ENCODE results near the gene GCAT. TPM values are rescaled to one million over a fixed set of nuclear protein-coding genes. Genes with fewer than 3 reads are reported as not detected.

Gene GCAT
- total RNA-seq, 1 experiment from 2014 or later: 24.8 TPM

- POLR2A ChIA-PET: no interaction called here
- BruUV-seq (replicated peaks): no TSS peak
- intact Hi-C loops (cut with micrococcal nuclease; ENCODE audit: unreplicated experiment): no loop called here
- H3K4me1 Mint-ChIP-seq (ENCODE audit: low read depth, unreplicated experiment): peaks cover 12% of the 10 kb centered on the region
- H3K27ac Mint-ChIP-seq (ENCODE audit: unreplicated experiment): no peak overlapping the region
- H3K4me3 Mint-ChIP-seq (ENCODE audit: unreplicated experiment): no peak overlapping the region
- CTCF ChIA-PET: interaction anchor here (0.7 kb wide), 1 partner anchor 48 kb away, joined by 5 read pairs; no protein-coding TSS in a partner anchor
- Histone ChIP-seq H3K9me3 (no peaks in the 10 kb centered on the region), H3K4me3 (ENCODE audit: low read depth, low read length) (no peak overlapping the region), H3K4me1 (no peaks in the 10 kb centered on the region), H3K27me3 (replicated peaks; ENCODE audit: control insufficient read depth, insufficient read depth, low read length) (no peaks in the 10 kb centered on the region), H3K36me3 (ENCODE audit: control insufficient read depth, insufficient read depth, low read length) (peaks cover 5% of the 10 kb centered on the region)
- no peaks in the 10 kb centered on the region for H3K9me3 Mint-ChIP-seq (ENCODE audit: unreplicated experiment)
- DNase-seq: no peak
- peaks cover 100% of the 10 kb centered on the region for H3K36me3 Mint-ChIP-seq (ENCODE audit: insufficient read depth, unreplicated experiment)
- H3K27me3 Mint-ChIP-seq (ENCODE audit: insufficient read depth, unreplicated experiment): no peaks in the 10 kb centered on the region
- TF ChIP-seq CTCF (IDR thresholded peaks at IDR 0.05; ENCODE audit: insufficient read depth in 1 of 2, low read depth in 1 of 2, low read length in 1 of 2, severe bottlenecking in 1 of 2, unreplicated experiment in 1 of 2): no peak
Measured at GRCh38 chr22:37865510-37865909, 57.8 kb downstream of the GCAT start.

Small RNA genes within 50 kb of the gene (microRNA-seq; reads per million reads assigned to microRNA genes)
- gene MIR659: 3.0 reads per million, percentile 19 among the genes with 10 or more reads in this experiment

Other genes starting within 250 kb of the GCAT start
- 75.0 and 76.1 TPM in 2 replicates for gene CDC42EP1, start 247.5 kb upstream of the GCAT start, total RNA-seq (2022)
- gene LGALS2, start 227.8 kb upstream of the GCAT start, total RNA-seq (2022): 33.2 and 35.2 TPM in 2 replicates
- 65.7 and 72.8 TPM in 2 replicates for gene GGA1, start 199.1 kb upstream of the GCAT start, total RNA-seq (2022)
- 19.8 and 20.7 TPM in 2 replicates for gene SH3BP1, start 168.3 kb upstream of the GCAT start, total RNA-seq (2022)
- 24.1 and 24.5 TPM in 2 replicates for gene PDXP, start 149.2 kb upstream of the GCAT start, total RNA-seq (2022)
- gene LGALS1, start 132.3 kb upstream of the GCAT start, total RNA-seq (2022): 3.2 and 4.8 TPM in 2 replicates
- 20.2 and 22.3 TPM in 2 replicates for gene NOL12, start 121.6 kb upstream of the GCAT start, total RNA-seq (2022)
- gene TRIOBP, start 110.9 kb upstream of the GCAT start, total RNA-seq (2022): 30.7 and 38.4 TPM in 2 replicates
- gene GALR3, start 15.4 kb downstream of the GCAT start, total RNA-seq (2022): 0.27 TPM in 1 of 2 replicates, not detected in the other
- 19.3 and 19.4 TPM in 2 replicates for gene ANKRD54, start 36.4 kb downstream of the GCAT start, total RNA-seq (2022)
- 524 and 554 TPM in 2 replicates for gene EIF3L, start 41.5 kb downstream of the GCAT start, total RNA-seq (2022)
- 43.5 and 46.7 TPM in 2 replicates for gene MICALL1, start 98.4 kb downstream of the GCAT start, total RNA-seq (2022)
- not detected in 2 replicates for gene C22orf23, start 145.7 kb downstream of the GCAT start, total RNA-seq (2022)
- 116 and 122 TPM in 2 replicates for gene POLR2F, start 145.8 kb downstream of the GCAT start, total RNA-seq (2022)
- gene SOX10, start 176.6 kb downstream of the GCAT start, total RNA-seq (2022): not detected in 2 replicates
- 40.2 and 41.1 TPM in 2 replicates for gene PICK1, start 249.5 kb downstream of the GCAT start, total RNA-seq (2022)

Data from Caco-2 (cell line).